ENCODE measurements around the gene ADORA1. TPM values are rescaled to one million over a fixed set of nuclear protein-coding genes. Genes with fewer than 3 reads are reported as not detected.

Gene ADORA1
- total RNA-seq (2014; rRNA removed; shearing (Covaris generic)) = 0.89 TPM in 1 of 2 replicates, not detected in the other

GRCh38 chr1:203127666-203128430 lies at the start of gene ADORA1:
TSS of gene ADORA1 (plus strand) at chr1:203127726. CDS start at chr1:203128842, 1,116 bp downstream.
- peak; percentile 34 for DNase-seq (ENCODE audit: low spot score)

DNA sequence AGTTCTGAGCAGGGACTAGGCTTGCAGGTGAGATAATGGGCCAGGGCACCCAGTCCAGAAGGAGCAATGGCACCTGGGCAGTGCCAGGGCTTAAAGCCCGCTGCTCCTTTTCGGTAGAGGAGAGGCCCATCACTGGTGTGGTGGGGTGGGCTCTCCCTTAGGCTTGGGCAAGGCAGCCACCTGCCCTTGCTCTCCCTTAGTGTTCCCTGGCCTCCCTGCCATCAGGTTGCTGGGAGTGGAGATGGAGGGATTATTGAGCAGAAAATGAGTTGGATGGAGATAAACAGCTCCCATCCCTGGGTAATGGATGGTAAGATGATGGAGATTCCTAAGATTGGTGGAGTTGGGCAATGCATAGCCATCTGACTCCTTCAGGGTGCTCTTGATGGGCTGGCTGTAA lies 49.6 kb upstream of the ADORA1 start:
- DNase-seq (ENCODE audit: low spot score) = no peak

DNA sequence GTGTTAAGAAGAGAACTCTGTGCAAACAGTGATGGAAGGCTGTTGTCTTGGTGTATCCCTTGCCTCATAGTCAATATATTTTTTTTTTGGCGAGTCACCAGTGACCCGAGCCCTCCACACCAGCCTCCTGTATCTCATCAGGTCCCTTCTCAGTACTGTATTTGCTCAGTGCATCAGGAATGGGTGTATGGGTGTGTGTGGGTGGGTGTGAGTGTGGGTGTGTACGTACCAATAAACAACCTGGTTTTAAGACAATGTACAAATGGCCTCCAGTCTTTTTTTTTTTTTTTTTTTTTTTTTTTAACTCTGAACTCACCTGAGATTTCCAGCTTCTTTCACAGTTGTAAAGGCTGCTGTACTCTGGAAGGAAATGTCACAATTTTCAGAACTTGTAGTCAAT lies 49.0 kb upstream of the ADORA1 start:
- no peak for DNase-seq (ENCODE audit: low spot score)

- DNase-seq (ENCODE audit: low spot score) = no peak
These were observed 47.1 kb upstream of the ADORA1 start for GRCh38 chr1:203080456-203080855.

DNA sequence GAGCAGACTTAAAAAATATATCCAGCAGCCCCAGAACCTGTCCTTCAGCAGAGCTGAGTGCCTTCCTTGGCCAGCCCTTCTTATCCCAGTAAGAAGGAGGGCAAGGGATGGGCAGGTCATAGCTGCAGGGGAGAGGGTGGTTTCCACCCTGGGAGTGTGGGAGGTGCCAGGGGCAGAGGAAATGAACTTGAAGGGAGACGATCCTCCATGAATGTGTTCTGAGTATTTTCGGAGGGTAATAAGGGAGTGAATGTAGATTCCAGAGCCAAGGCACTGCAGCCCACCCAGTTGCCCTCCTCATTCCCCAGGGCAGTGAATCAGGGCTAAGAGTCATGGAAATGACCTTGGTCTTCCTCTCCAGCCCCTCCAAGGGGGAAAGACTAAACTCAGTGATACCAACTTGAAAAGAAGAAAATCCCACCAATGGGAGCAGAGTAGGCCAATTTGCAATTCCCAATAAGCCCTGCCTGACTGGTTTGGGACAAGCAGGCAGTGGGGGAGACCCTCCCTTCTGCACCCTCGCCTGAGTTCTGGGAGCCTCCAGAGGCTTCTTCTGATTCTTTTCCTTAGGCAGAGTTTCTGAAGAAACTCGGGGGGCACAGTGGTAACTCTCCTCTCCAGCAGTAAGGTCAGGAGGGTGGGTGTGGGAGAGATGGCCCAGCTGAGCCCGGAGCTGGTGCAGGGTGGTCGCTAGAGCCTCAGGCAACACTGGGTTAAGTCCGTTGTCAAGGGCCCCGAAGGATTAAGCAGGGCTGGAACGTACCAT lies 45.9 kb upstream of the ADORA1 start:
- DNase-seq (ENCODE audit: low spot score) = no peak

- no peak for DNase-seq (ENCODE audit: low spot score)
These were observed 45.4 kb upstream of the ADORA1 start for GRCh38 chr1:203082231-203082505.

GRCh38 chr1:203082571-203083462 lies 44.7 kb upstream of the ADORA1 start:
- no peak for DNase-seq (ENCODE audit: low spot score)

- DNase-seq (ENCODE audit: low spot score) = no peak
These were observed 44.0 kb upstream of the ADORA1 start for GRCh38 chr1:203083463-203083921.

GRCh38 chr1:203084588-203085527 lies 42.7 kb upstream of the ADORA1 start:
- DNase-seq (ENCODE audit: low spot score) = peak; percentile 44

DNA sequence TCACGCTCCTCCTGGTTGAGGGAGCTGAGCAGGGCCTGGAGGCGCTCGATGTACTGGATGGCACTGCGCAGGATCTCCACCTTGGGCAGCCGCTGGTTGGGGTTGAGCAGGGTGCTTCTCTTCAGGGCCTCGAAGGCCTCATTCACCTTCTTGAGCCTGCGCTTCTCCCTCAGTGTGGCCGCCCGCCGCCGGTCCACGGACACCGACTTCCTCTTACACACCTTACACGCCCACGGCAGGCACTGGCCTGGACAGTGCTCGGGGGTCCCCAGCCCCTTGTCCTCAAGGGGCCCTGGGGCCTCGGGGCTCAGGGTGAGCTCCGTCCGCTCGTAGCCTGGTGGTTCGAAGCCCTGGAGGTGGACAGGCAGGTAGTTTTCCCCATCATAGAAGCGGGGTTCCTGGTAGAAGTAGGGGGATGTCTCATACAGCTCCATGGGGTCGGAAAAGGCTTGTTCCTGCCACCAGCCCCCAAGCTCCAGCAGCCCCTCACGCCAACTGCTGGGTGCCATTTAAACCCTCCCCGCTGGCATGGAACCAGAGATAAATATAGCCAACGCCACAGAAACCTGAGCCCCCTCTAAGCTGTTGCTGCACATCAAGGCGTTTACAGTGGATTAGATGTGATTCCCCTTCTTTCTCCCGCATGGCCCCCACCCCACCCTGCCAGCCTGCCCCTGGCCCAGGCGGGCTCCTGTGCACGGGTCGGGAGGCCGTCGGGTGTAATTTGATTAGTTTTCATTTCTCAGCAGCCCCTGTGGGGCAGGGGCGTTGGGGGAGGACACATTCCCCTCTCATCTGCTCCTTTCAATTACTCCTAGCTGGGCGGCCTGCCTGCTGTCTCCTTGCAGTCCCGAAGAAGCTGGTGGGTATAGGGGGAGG lies 41.8 kb upstream of the ADORA1 start, which contains the start of gene MYOG:
MYOG (minus strand) TSS at position 485 of the 879 bp plus-strand sequence; CDS start at position 434, 51 bp downstream.
- DNase-seq (ENCODE audit: low spot score) = no peak

GRCh38 chr1:203086992-203087763 lies 40.3 kb upstream of the ADORA1 start:
- DNase-seq (ENCODE audit: low spot score) = no peak

- no peak for DNase-seq (ENCODE audit: low spot score)
These were observed 39.1 kb upstream of the ADORA1 start for GRCh38 chr1:203088441-203088840.

GRCh38 chr1:203089001-203089650 lies 38.4 kb upstream of the ADORA1 start:
- no peak for DNase-seq (ENCODE audit: low spot score)

GRCh38 chr1:203089651-203090045 lies 37.9 kb upstream of the ADORA1 start:
- DNase-seq (ENCODE audit: low spot score) = no peak

- no peak for DNase-seq (ENCODE audit: low spot score)
These were observed 36.9 kb upstream of the ADORA1 start for GRCh38 chr1:203090421-203091198.

GRCh38 chr1:203091199-203091477 lies 36.4 kb upstream of the ADORA1 start:
- no peak for DNase-seq (ENCODE audit: low spot score)

DNA sequence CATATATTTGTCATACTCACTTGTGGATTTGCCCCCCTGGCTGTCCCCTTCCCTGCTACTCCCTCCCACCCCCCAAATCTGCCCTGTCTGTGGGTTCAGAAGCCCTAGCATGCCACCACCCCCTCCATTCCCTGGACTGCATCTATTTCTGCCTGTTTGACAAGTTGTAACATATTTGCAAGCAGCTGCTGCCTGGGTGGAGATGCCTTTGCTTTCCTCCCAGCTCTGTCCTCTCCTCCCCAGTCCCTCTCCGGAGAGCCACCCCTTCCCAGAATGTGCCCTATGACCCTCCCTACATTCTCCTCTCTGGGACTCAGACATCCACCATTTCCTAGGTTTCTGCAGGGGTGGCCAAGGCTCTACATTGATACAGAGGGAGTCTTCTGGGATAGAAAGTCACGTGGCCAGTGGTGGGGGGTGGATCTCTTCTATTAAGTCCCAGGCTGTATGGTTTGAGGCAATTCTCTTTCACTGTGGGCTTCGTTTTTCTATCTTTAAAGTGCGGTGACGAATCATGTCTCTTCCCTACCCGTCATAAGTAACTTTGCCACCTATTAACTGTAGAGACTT lies 35.7 kb upstream of the ADORA1 start:
- no peak for DNase-seq (ENCODE audit: low spot score)

Data from HT-29 (cell line).